ENCODE data around the gene RARRES2.

Gene RARRES2

DNA sequence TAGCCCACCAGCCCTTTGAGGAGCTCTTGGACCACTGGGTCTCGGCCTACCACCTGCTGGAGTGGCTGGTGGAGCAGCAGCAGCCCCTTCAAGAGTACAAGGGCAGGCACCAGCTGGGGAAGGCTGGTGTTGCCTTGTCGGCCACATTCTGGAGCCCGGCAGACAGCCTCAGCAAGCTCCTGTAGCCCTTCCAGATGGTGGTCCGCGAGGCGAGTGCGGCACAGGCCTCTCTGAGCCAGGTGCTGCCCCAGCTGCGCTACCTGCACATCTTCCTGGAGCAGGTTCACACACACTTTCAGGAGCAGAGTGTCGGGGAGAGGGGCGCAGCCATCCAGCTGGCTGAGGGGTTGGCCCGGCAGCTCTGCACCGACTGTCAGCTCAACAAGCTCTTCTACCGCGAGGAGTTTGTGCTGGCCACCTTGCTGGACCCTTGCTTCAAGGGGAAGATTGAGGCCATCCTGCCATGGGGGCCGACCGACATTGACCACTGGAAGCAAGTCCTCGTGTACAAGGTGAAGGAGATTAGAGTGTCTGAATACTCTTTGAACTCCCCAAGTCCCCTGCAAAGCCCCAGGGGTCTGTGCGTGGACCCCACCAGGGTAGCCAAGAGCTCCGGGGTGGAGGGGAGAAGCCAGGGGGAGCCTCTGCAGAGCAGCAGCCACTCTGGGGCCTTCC, 11.1 kb downstream of the RARRES2 start:
- no peak for DNase-seq (ENCODE audit: extremely low spot score)
- POLR2A ChIA-PET = no interaction called here
- CTCF ChIA-PET = no interaction called here
- TF ChIP-seq NFRKB (IDR thresholded peaks at IDR 0.05) (no peak), FOXM1 (IDR thresholded peaks at IDR 0.05; ENCODE audit: borderline replicate concordance) (no peak), SP1 (IDR thresholded peaks at IDR 0.05) (no peak), SUZ12 (IDR thresholded peaks at IDR 0.05) (no peak), ELF4 (IDR thresholded peaks at IDR 0.05) (no peak), FOXA1 (IDR thresholded peaks at IDR 0.05) (no peak), HDGF (IDR thresholded peaks at IDR 0.05; ENCODE audit: borderline replicate concordance) (no peak), BHLHE40 (IDR thresholded peaks at IDR 0.05; ENCODE audit: borderline replicate concordance) (no peak), LEF1 (IDR thresholded peaks at IDR 0.05; ENCODE audit: borderline replicate concordance) (no peak), CTBP1 (IDR thresholded peaks at IDR 0.05; ENCODE audit: borderline replicate concordance) (no peak), TARDBP (IDR thresholded peaks at IDR 0.05) (no peak), FOXK2 (IDR thresholded peaks at IDR 0.05) (no peak), L3MBTL2 (conservative IDR thresholded peaks at IDR 0.05) (no peak), ZNF384 (IDR thresholded peaks at IDR 0.05) (no peak), ARNT (IDR thresholded peaks at IDR 0.05) (no peak)
- TF ChIP-seq, protein P1, sequence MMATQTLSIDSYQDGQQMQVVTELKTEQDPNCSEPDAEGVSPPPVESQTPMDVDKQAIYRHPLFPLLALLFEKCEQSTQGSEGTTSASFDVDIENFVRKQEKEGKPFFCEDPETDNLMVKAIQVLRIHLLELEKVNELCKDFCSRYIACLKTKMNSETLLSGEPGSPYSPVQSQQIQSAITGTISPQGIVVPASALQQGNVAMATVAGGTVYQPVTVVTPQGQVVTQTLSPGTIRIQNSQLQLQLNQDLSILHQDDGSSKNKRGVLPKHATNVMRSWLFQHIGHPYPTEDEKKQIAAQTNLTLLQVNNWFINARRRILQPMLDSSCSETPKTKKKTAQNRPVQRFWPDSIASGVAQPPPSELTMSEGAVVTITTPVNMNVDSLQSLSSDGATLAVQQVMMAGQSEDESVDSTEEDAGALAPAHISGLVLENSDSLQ (IDR thresholded peaks at IDR 0.05) = no peak

DNA sequence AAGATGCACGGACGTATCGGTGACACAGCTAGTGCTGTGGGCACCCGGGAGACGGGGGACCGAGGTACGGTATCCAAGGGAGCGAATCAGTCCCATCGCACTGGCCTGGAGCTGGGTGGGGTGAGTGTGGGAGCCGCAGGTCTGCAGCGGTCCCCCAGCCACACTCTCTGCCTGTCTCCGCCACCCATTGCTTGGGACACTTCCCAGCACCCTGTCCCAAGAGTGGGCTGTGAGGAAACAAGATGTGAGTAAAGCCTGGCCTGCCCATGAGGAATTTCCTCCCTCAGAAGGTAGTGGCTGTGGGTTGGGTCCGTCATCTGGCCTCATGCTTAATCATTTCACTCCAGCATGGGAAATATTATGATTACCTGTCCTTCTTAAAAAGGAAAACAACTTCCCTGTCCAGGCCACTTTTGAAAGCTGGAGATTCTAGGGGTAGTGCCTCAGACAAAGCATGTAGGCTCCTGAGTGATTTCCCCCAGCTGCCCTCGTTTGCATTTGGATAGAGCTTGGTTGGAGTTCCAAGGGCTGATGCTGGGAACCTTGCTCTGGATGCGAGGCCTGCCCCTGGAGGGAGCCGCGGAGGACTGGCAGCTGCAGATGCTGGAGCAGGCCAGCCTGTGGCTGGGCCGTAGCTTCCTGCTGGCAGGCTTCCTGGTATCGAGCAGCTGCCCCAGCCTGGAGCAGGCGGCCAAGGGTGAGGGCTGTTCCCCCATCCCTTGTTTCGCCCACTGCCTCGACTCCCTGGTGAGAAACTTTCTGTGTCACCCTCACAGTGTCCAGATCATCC, 11.9 kb downstream of the RARRES2 start:
- CTCF ChIA-PET = no interaction called here

DNA sequence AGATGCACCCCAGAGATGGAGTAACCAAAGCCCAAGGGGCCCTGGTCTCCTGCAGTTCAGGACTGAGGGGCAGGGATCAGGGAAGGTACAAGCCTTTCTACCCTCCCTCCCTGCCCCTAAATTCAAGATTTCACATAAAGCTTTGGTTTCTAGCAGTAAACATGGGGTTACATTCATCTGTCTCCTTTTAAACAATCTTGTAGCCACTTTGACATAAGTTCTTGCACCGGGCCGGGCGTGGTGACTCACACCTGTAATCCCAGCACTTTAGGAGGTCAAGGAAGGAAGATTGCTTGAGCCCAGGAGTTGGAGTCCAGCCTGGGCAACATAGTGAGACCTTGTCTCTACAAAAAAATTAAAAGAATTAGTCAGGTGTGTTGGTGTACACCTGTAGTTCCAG, 14.1 kb downstream of the RARRES2 start:
- ChIA-PET POLR2A (no interaction called here), CTCF (no interaction called here)
- TF ChIP-seq TARDBP (IDR thresholded peaks at IDR 0.05) (no peak), BHLHE40 (IDR thresholded peaks at IDR 0.05; ENCODE audit: borderline replicate concordance) (no peak), ZNF384 (IDR thresholded peaks at IDR 0.05) (no peak), ARNT (IDR thresholded peaks at IDR 0.05) (no peak), FOXA1 (IDR thresholded peaks at IDR 0.05) (no peak), SP1 (IDR thresholded peaks at IDR 0.05) (no peak)
- DNase-seq (ENCODE audit: extremely low spot score) = no peak

More for the DNA sequence above, 11.9 kb downstream of the RARRES2 start:
- DNase-seq (ENCODE audit: extremely low spot score) = no peak
- POLR2A ChIA-PET = no interaction called here
- TF ChIP-seq FOXK2 (IDR thresholded peaks at IDR 0.05) (no peak), NFRKB (IDR thresholded peaks at IDR 0.05) (no peak), ZNF384 (IDR thresholded peaks at IDR 0.05) (no peak), FOXM1 (IDR thresholded peaks at IDR 0.05; ENCODE audit: borderline replicate concordance) (no peak), LEF1 (IDR thresholded peaks at IDR 0.05; ENCODE audit: borderline replicate concordance) (no peak), SUZ12 (IDR thresholded peaks at IDR 0.05) (no peak), ARNT (IDR thresholded peaks at IDR 0.05) (no peak), ELF4 (IDR thresholded peaks at IDR 0.05) (no peak), HDGF (IDR thresholded peaks at IDR 0.05; ENCODE audit: borderline replicate concordance) (no peak), BHLHE40 (IDR thresholded peaks at IDR 0.05; ENCODE audit: borderline replicate concordance) (no peak), FOXA1 (IDR thresholded peaks at IDR 0.05) (no peak), L3MBTL2 (conservative IDR thresholded peaks at IDR 0.05) (no peak), CTBP1 (IDR thresholded peaks at IDR 0.05; ENCODE audit: borderline replicate concordance) (no peak), SP1 (IDR thresholded peaks at IDR 0.05) (no peak), TARDBP (IDR thresholded peaks at IDR 0.05) (no peak)
- TF ChIP-seq, protein P1 (IDR thresholded peaks at IDR 0.05) = no peak

DNA sequence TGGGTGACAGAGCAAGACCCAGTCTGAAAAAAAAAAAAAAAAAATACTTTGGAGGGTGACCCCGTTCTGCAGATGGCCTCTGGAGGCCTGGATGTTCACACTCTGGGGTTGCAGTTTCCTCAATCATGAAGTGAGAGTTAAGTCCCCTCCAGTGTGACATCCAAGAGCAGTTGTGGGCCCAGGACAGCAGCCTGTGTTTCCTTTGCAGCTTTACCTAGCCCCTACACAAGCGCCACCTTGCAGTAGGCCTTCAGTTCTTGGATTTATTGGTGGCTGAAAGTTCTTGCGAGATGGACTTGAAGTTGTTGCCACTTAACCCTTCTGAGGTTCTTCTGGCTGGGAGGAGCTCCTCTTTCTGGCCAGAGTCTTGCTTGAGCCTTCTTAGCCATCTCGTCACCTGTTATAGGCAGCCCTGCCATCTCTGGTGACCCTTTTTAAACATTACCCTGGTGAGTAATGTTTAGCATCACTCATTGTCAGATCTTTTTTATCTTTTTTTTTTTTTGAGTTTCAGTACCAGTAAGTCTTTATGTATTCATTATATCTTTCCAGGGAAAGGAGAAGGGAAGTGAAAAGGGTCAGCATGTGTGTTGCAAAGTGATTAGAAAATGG, 14.7 kb downstream of the RARRES2 start:
- CTCF ChIA-PET = no interaction called here

DNA sequence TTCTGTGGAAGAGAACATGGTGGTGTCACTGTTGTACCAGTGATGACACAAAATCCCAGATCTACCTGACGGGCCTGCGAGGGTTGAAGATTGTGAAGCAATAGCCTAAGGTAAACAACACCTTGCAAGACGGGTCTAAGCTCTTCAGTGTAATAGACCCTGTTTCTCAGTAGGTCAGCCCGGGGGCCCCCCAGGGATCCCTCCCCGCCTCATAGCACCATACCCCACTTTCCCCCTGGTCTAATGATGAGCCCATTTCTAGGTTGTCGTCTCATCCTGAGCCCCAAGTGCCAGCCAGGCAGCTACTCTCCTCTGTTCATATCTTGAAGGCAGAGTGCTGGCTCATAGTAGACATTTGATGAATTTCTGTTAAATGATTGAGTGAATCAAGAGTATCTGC, 15.5 kb downstream of the RARRES2 start:
- POLR2A ChIA-PET = no interaction called here
- CTCF ChIA-PET = no interaction called here
- DNase-seq (ENCODE audit: extremely low spot score) = no peak
- TF ChIP-seq ZNF384 (IDR thresholded peaks at IDR 0.05) (no peak), L3MBTL2 (conservative IDR thresholded peaks at IDR 0.05) (no peak), FOXM1 (IDR thresholded peaks at IDR 0.05; ENCODE audit: borderline replicate concordance) (no peak), HDGF (IDR thresholded peaks at IDR 0.05; ENCODE audit: borderline replicate concordance) (no peak), NFRKB (IDR thresholded peaks at IDR 0.05) (no peak), CTBP1 (IDR thresholded peaks at IDR 0.05; ENCODE audit: borderline replicate concordance) (no peak), TARDBP (IDR thresholded peaks at IDR 0.05) (no peak), ARNT (IDR thresholded peaks at IDR 0.05) (no peak), BHLHE40 (IDR thresholded peaks at IDR 0.05; ENCODE audit: borderline replicate concordance) (no peak), FOXK2 (IDR thresholded peaks at IDR 0.05) (no peak), SUZ12 (IDR thresholded peaks at IDR 0.05) (no peak), FOXA1 (IDR thresholded peaks at IDR 0.05) (no peak), ELF4 (IDR thresholded peaks at IDR 0.05) (no peak), LEF1 (IDR thresholded peaks at IDR 0.05; ENCODE audit: borderline replicate concordance) (no peak)
- TF ChIP-seq, protein P1 (IDR thresholded peaks at IDR 0.05) = no peak

More for the DNA sequence above, 14.7 kb downstream of the RARRES2 start:
- POLR2A ChIA-PET = no interaction called here
- no peak for DNase-seq (ENCODE audit: extremely low spot score)
- TF ChIP-seq SP1 (IDR thresholded peaks at IDR 0.05) (no peak), NFRKB (IDR thresholded peaks at IDR 0.05) (no peak), ZNF384 (IDR thresholded peaks at IDR 0.05) (no peak), L3MBTL2 (conservative IDR thresholded peaks at IDR 0.05) (no peak), SUZ12 (IDR thresholded peaks at IDR 0.05) (no peak), BHLHE40 (IDR thresholded peaks at IDR 0.05; ENCODE audit: borderline replicate concordance) (no peak), HDGF (IDR thresholded peaks at IDR 0.05; ENCODE audit: borderline replicate concordance) (no peak), LEF1 (IDR thresholded peaks at IDR 0.05; ENCODE audit: borderline replicate concordance) (no peak), ELF4 (IDR thresholded peaks at IDR 0.05) (no peak), FOXM1 (IDR thresholded peaks at IDR 0.05; ENCODE audit: borderline replicate concordance) (no peak)
- TF ChIP-seq, protein P1 (IDR thresholded peaks at IDR 0.05) = no peak

Data from HEK293T (cell line).